Measurements from ENCODE around the gene KLHL1.

KLHL1 gene

DNA sequence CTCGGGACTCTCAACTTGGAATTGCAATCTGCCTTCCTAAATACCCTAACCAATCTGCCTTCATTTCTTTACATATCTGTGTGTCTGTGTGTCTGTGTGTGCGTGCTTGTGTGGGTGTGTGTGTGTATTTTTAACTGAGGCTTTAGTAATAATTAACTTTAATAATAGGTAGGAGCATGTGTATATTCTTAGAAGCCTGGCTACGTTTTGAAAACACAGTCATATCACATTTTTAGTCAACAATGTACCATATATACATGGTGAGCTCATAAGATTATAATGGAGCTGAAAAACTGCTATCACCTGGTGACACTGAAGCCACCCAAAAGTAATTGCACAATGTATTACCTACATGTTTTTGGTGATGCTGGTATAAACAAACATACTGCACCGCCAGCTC lies 66.1 kb downstream of the KLHL1 start:
- Histone ChIP-seq H3K27ac (no peak overlapping the region), H3K36me3 (no peaks in the 10 kb centered on the region), H3K27me3 (ENCODE audit: insufficient read depth, low read depth, severe bottlenecking) (no peaks in the 10 kb centered on the region), H3K9me3 (ENCODE audit: severe bottlenecking) (no peaks in the 10 kb centered on the region), H3K4me3 (ENCODE audit: low read depth, low read length) (no peak overlapping the region)
- TF ChIP-seq, protein P1, sequence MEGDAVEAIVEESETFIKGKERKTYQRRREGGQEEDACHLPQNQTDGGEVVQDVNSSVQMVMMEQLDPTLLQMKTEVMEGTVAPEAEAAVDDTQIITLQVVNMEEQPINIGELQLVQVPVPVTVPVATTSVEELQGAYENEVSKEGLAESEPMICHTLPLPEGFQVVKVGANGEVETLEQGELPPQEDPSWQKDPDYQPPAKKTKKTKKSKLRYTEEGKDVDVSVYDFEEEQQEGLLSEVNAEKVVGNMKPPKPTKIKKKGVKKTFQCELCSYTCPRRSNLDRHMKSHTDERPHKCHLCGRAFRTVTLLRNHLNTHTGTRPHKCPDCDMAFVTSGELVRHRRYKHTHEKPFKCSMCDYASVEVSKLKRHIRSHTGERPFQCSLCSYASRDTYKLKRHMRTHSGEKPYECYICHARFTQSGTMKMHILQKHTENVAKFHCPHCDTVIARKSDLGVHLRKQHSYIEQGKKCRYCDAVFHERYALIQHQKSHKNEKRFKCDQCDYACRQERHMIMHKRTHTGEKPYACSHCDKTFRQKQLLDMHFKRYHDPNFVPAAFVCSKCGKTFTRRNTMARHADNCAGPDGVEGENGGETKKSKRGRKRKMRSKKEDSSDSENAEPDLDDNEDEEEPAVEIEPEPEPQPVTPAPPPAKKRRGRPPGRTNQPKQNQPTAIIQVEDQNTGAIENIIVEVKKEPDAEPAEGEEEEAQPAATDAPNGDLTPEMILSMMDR (IDR thresholded peaks at IDR 0.05; ENCODE audit: low read depth, low read length) = no peak
- DNase-seq = no peak

DNA sequence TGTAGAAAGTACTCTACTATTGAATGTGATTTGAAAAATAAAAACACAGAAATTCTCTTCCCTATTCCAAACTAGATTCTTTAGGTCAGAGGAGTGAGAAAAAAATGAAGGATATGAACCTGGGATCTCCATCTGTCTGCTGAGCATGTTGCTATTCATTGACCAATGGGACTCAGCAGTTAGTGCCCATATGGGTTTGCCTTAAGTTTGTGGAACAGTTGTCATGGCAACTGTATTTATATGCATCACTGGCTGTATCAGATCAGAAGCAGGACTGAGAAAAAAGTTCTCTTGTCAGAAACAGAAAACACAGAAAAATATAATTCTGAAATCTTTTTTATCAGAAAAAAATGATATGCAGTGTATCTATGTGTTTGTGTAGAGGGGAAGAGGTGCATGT lies 74.0 kb downstream of the KLHL1 start:
- Histone ChIP-seq H3K9me3 (ENCODE audit: severe bottlenecking) (no peaks in the 10 kb centered on the region), H3K27me3 (ENCODE audit: insufficient read depth, low read depth, severe bottlenecking) (no peaks in the 10 kb centered on the region), H3K27ac (no peak overlapping the region), H3K36me3 (no peaks in the 10 kb centered on the region), H3K4me3 (ENCODE audit: low read depth, low read length) (no peak overlapping the region)
- TF ChIP-seq, protein P1 (IDR thresholded peaks at IDR 0.05; ENCODE audit: low read depth, low read length) = no peak
- no peak for DNase-seq

DNA sequence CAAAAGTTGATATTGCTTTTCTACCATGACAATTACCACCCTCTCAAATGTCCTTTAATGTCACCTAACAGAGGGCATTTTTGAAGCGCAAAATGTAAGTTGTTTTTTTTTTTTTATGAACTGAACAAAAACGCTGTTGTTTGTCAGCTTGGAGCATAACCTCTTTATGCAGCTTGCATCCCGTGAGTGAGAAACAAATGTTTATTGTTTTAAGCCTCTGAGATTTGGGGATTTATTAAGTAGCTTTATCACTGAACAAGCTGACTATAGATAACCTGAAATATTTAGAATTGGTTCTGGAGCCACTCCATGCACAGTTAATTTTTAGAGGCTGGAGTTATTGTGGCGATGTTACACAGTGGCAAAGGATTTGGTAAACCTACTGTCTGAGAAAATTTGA lies 80.7 kb downstream of the KLHL1 start:
- Histone ChIP-seq H3K36me3 (no peaks in the 10 kb centered on the region), H3K27me3 (ENCODE audit: insufficient read depth, low read depth, severe bottlenecking) (no peaks in the 10 kb centered on the region), H3K9me3 (ENCODE audit: severe bottlenecking) (no peaks in the 10 kb centered on the region), H3K4me3 (ENCODE audit: low read depth, low read length) (no peak overlapping the region), H3K27ac (no peak overlapping the region)
- TF ChIP-seq, protein P1 (IDR thresholded peaks at IDR 0.05; ENCODE audit: low read depth, low read length) = no peak
- DNase-seq = no peak

DNA sequence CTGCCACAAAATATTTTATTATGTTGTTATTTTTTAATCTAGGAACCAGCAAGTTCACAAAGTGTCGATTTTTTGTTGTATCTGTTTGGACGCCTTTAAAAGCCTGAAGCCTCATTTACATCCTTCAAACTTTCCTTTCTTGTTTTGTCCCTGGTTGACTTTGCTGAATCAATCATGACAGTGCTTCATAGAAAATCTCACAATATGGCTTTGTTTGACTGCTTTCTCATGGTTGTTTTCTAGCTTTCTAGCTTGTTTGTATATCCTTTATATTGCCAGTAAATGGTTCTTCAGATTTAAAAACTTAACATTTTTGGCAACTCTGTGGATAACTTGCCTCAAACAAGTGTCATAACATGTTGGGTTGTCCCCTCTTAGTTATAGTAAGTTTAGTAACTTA lies 84.7 kb downstream of the KLHL1 start:
- no peaks in the 10 kb centered on the region for H3K9me3 ChIP-seq (ENCODE audit: severe bottlenecking)
- TF ChIP-seq, protein P1 (IDR thresholded peaks at IDR 0.05; ENCODE audit: low read depth, low read length) = no peak
- H3K27ac ChIP-seq = no peak overlapping the region
- no peak for DNase-seq
- no peak overlapping the region for H3K4me3 ChIP-seq (ENCODE audit: low read depth, low read length)
- H3K27me3 ChIP-seq (ENCODE audit: insufficient read depth, low read depth, severe bottlenecking) = no peaks in the 10 kb centered on the region
- no peaks in the 10 kb centered on the region for H3K36me3 ChIP-seq

DNA sequence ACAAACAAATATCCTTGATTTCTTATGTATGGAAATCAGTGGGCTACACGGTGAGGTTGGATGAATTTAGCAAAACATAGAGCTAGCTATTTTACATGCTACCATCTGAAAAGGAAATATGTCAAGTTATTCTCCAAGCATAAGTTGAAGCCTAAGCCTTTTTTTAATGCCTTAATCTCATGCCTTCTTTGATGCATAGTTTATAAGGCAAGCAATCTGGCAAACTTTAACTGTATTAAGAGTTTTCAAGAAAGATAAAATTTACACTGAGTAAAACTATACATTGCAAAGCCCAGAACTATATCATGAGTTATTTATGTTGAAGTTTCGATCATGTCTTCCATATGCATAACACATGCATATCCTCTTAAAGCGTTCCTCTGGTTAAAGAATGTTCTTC lies 85.6 kb downstream of the KLHL1 start:
- no peaks in the 10 kb centered on the region for H3K9me3 ChIP-seq (ENCODE audit: severe bottlenecking)
- TF ChIP-seq, protein P1 (IDR thresholded peaks at IDR 0.05; ENCODE audit: low read depth, low read length) = no peak
- DNase-seq = no peak

DNA sequence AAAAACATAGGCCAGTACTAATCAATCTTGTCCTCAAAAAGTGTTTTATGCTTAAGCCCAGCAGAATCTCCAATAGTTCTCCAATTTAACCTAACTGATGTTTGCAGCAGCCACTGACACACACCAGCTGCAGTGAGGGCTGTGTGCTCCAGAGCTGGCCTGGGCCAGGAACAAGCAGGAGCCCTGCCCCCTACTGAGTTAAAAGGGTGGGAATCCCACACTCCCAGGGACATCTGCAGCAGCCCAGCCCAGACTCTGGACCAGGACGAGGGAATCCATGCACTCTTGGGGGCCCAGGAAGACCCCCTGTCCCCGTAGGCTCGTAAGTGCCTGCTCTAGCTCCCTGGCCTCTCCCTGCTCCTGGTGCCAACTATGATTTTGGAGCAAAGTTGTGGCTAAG lies 92.1 kb downstream of the KLHL1 start:
- Histone ChIP-seq H3K36me3 (no peaks in the 10 kb centered on the region), H3K27me3 (ENCODE audit: insufficient read depth, low read depth, severe bottlenecking) (no peaks in the 10 kb centered on the region), H3K4me3 (ENCODE audit: low read depth, low read length) (no peak overlapping the region), H3K27ac (no peak overlapping the region), H3K9me3 (ENCODE audit: severe bottlenecking) (no peaks in the 10 kb centered on the region)
- TF ChIP-seq, protein P1 (IDR thresholded peaks at IDR 0.05; ENCODE audit: low read depth, low read length) = no peak
- DNase-seq = no peak

More for the DNA sequence above, 85.6 kb downstream of the KLHL1 start:
- Histone ChIP-seq H3K4me3 (ENCODE audit: low read depth, low read length) (no peak overlapping the region), H3K36me3 (no peaks in the 10 kb centered on the region), H3K27ac (no peak overlapping the region), H3K27me3 (ENCODE audit: insufficient read depth, low read depth, severe bottlenecking) (no peaks in the 10 kb centered on the region)
